GM12865 (cell line): ENCODE measurements around the gene OPRL1.

Experiments used
- DNase-seq: peaks from one replicate; pipeline ENCODE4 v3.0.0; 2010; ENCODE audit warnings: low read depth
- H3K4me3 ChIP-seq: 2 replicates; pipeline ENCODE4 v1.5.1; 2011; ENCODE audit warnings: mild to moderate bottlenecking, low read depth, low read length, control low read depth
- CTCF ChIP-seq: IDR thresholded peaks from 2 replicates; pipeline ENCODE4 v1.5.1; 2011; ENCODE audit warnings: low read length, control low read depth, low read depth, inconsistent platforms; ENCODE audit not compliant: insufficient read depth; ENCODE audit errors: missing control alignments

Gene OPRL1

GRCh38 chr20:64049060-64049877 lies 30.6 kb upstream of the OPRL1 start, which contains the start of gene SOX18:
TSS of gene SOX18 (minus strand) at chr20:64049639. CDS start at chr20:64049516, 123 bp downstream.
- H3K4me3 ChIP-seq, result no peak within 1 kb of the TSS
- no peak for TF ChIP-seq CTCF
- DNase-seq, result peak; percentile 59

GRCh38 chr20:64049878-64050260 lies 30.0 kb upstream of the OPRL1 start:
- no peak overlapping the region for H3K4me3 ChIP-seq
- DNase-seq, result no peak
- no peak for TF ChIP-seq CTCF

GRCh38 chr20:64050261-64051032 lies 29.4 kb upstream of the OPRL1 start:
- no peak for TF ChIP-seq CTCF
- no peak for DNase-seq
- no peak overlapping the region for H3K4me3 ChIP-seq

- no peak for DNase-seq
- TF ChIP-seq CTCF, result no peak
- H3K4me3 ChIP-seq, result no peak overlapping the region
Measured at GRCh38 chr20:64051033-64051452, 28.8 kb upstream of the OPRL1 start.

GRCh38 chr20:64051561-64052325 lies 28.1 kb upstream of the OPRL1 start:
- H3K4me3 ChIP-seq, result no peak overlapping the region
- no peak for TF ChIP-seq CTCF
- DNase-seq, result no peak

- no peak overlapping the region for H3K4me3 ChIP-seq
- TF ChIP-seq CTCF, result no peak
- no peak for DNase-seq
Measured at GRCh38 chr20:64052326-64052722, 27.6 kb upstream of the OPRL1 start.
